Right ventricle myocardium inferior (tissue), 1 donor: ENCODE results near the gene PKP2. TPM values are rescaled to one million over a fixed set of nuclear protein-coding genes. Genes with fewer than 3 reads are reported as not detected.
"Not testable (repeated sequence)": the region's sequence is repeated elsewhere in the genome, so short reads cannot be mapped to it uniquely, and the experiment has no call there.

Source experiments
- ATAC-seq: fragments of 200-7000 bp; cut with Tn5 transposase; one replicate; pipeline ENCODE4 v1.9.1; 2020; ENCODE audit warnings: mild to moderate bottlenecking, moderate library complexity
- DNase-seq: peaks from one replicate; pipeline ENCODE4 v3.0.0; 2021; ENCODE audit errors: missing footprints
- intact Hi-C: fragments of 100-400 bp; cut with DNase I; formaldehyde crosslinking; loops from one replicate; pipeline ENCODE4 v1.11.0; 2022
- total RNA-seq: library from RNA; stranded (reverse); fragmentation: NEBNext Ultra II Directional; extraction: Animal tissue kit (Norgen Biotek cat#: 25700); gene quantifications from one replicate; pipeline ENCODE4 v1.2.1, GENCODE V29; 2021
- donor health status: DM: no; HTN: yes; CAD: no; lungs with severe emphysema.

The PKP2 gene
- total RNA-seq, 1 donor from 2014 or later: 378 TPM

GRCh38 chr12:32901553-32901952 lies 5.0 kb upstream of the PKP2 start:
- ATAC-seq (no peak), DNase-seq (no peak)
- intact Hi-C loops: no loop called here

DNA sequence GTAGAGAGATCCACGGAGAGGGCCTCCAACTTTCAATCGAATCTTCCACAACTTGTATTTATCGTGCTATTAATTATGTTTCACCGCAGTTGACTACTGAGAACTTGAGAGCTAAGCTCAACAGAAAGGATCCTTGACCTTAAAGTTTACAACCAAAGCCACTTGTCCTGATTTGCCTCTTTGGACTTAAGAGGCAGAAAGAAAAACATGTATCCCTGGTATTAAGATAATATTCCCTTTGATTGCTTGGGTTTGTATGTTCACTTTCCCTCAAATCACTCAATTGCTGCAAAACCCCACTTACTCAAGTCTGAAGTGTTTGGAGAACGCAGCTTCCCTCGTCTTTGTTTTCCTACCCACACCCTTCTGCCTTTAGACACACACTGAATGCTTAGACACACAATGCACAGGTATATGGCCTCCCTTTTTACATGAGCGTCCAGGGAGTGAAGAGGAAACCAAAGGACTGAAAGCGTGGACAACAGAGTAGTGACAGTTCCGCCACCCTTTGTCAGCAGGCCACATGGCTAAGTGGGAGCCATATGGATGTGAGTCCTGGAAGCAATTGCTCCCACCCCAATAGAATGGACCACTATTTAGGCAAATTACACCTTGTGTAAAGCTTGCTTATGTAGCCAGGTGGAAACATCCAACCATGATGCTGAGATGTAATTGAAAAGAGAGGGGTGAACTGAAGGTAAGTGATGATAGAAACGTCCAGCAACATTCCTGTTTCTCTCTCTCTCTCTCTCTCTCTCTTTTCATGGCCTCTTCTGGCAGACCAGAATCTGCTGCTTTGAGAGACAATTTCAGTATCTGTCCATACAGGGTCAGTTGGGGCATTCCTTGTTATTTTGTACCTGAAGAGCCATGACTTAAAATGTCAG lies 1.4 kb upstream of the PKP2 start:
- intact Hi-C loops: loop anchor here (10.0 kb wide), 1 partner anchor 113 kb away; no protein-coding TSS in a partner anchor
- DNase-seq (no peak), ATAC-seq (no peak)

GRCh38 chr12:32897281-32897610 lies 669 bp upstream of the PKP2 start:
- intact Hi-C loops: loop anchor here (10.0 kb wide), 1 partner anchor 112 kb away; no protein-coding TSS in a partner anchor
- ATAC-seq: no peak
- DNase-seq: no peak

- intact Hi-C loops: loop anchor here (1.0 to 10.0 kb wide), 2 partner anchors 75 to 111 kb away; no protein-coding TSS in a partner anchor
- ATAC-seq (peak; percentile 20), DNase-seq (peak; percentile 74)
Measured at GRCh38 chr12:32895688-32896431, 717 bp downstream of the PKP2 start.

DNA sequence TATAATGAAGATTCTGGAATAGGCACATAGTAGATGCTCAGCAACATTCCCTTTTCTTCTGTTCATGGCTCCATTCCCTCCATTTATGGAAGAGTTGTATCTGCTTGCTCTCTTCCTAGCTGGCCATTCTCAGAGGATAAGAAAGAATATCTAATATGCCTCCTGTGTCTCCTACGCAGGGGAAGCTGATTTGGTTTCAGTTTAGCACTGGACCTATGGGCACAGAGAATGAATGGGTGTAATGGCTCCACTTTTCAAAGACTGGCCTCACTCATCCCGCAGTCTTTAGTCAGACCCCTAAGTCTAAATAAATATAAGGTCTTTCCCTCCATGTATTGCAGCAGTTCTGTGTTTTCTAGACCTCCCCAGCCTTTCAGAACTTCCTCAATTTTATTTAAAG lies 2.0 kb downstream of the PKP2 start:
- intact Hi-C loops: loop anchor here (10.0 kb wide), 1 partner anchor 110 kb away; no protein-coding TSS in a partner anchor

GRCh38 chr12:32893458-32893857 lies 3.1 kb downstream of the PKP2 start:
- peak; percentile 51 for ATAC-seq
- intact Hi-C loops: loop anchor here (1.0 to 10.0 kb wide), 3 partner anchors 15 to 109 kb away; no protein-coding TSS in a partner anchor

More for the DNA sequence above, 2.0 kb downstream of the PKP2 start:
- DNase-seq (no peak), ATAC-seq (peak; percentile 20)

DNA sequence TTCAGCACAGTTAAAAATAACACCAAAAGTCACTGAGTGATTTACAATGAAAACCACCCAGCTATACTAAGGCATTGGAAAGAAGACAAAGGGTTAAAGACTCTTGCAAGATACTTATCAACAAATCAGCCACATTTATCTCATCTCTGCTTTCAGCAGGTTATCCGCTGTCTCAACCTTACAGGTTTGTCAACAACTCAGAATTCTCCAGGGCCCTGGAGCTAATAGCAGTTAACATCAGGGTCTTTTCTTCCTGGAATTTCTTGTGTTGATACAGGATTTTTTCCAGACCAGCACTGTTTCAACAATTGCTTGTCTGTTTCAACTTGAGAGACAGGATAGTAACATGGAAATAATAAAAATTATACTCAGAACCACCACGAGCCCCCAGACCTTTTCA lies 3.5 kb downstream of the PKP2 start:
- intact Hi-C loops: loop anchor here (1.0 to 10.0 kb wide), 3 partner anchors 15 to 108 kb away; no protein-coding TSS in a partner anchor
- ATAC-seq (no peak), DNase-seq (no peak)

More at GRCh38 chr12:32893458-32893857, 3.1 kb downstream of the PKP2 start:
- no peak for DNase-seq

- not testable (repeated sequence) for DNase-seq, ATAC-seq
- intact Hi-C loops: loop anchor here (2.0 to 10.0 kb wide), 2 partner anchors 72 to 108 kb away; no protein-coding TSS in a partner anchor
Measured at GRCh38 chr12:32892369-32892768, 4.2 kb downstream of the PKP2 start.

GRCh38 chr12:32891956-32892355 lies 4.6 kb downstream of the PKP2 start:
- intact Hi-C loops: loop anchor here (2.0 to 10.0 kb wide), 2 partner anchors 71 to 107 kb away; no protein-coding TSS in a partner anchor
- DNase-seq (no peak), ATAC-seq (no peak)

DNA sequence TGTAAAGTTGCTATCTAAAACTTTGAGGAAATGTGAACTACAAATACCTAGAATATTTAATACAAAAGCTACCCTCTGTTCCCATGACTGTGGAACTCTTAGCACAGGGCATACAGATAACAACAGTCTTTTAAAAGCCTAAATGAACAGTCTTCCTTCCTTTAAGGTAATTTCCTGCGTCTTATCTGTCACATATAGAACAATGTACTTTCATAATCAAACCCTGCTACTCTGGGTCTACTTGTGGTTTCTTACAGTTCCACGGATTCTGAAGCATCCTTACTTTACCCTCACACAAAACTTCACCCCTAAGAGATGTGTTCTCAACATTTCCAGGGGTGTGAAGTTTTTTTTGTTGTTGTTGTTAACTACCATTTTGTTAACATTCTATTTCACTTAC lies 5.1 kb downstream of the PKP2 start:
- intact Hi-C loops: loop anchor here (10.0 kb wide), 1 partner anchor 107 kb away; no protein-coding TSS in a partner anchor
- ATAC-seq (no peak), DNase-seq (no peak)

GRCh38 chr12:32889011-32889760 lies 7.4 kb downstream of the PKP2 start:
- ATAC-seq: peak; percentile 7
- intact Hi-C loops: no loop called here
- DNase-seq: no peak

DNA sequence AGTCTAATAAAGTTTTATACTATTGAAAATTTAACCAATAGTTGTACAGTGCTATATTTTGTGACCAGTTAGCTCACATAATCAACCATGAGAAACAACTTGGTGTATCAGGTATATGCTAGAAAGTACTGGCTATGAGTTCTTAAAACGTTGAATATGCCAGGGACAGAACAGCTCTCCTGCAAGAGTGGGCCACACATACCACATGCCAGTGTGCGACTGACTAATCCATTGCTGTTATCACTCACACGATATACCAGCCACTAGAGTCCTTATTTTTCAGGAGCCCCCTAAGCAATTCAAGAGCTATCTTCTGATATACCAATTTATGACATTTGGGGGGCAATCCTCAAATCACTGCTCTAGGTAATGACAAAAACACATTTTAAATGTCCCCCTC lies 9.5 kb downstream of the PKP2 start:
- ATAC-seq (no peak), DNase-seq (no peak)
- intact Hi-C loops: no loop called here

GRCh38 chr12:32885831-32886230 lies 10.7 kb downstream of the PKP2 start:
- intact Hi-C loops: no loop called here

GRCh38 chr12:32884962-32885361 lies 11.6 kb downstream of the PKP2 start:
- DNase-seq (no peak), ATAC-seq (no peak)
- intact Hi-C loops: no loop called here

More at GRCh38 chr12:32885831-32886230, 10.7 kb downstream of the PKP2 start:
- DNase-seq (no peak), ATAC-seq (no peak)

- DNase-seq: no peak
- no peak for ATAC-seq
- intact Hi-C loops: no loop called here
Measured at GRCh38 chr12:32881702-32882101, 14.9 kb downstream of the PKP2 start.

- intact Hi-C loops: no loop called here
- DNase-seq (no peak), ATAC-seq (no peak)
Measured at GRCh38 chr12:32881107-32881506, 15.5 kb downstream of the PKP2 start.

DNA sequence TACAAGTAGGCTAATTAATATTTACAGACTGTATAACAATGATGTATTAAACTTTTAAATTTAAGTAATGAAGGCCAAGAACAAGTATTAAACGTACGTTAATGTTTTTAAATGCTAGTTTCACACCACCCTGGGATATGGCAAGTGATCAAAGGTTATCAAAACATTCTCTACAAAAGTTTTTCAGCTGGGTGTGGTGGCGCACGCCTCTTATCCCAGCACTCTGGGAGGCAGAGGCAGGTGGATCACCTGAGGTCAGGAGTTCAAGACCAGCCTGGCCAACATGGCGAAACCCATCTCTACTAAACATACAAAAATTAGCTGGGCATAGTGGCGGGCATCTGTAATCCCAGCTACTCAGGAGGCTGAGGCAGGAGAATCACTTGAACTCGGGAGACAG lies 17.5 kb downstream of the PKP2 start:
- ATAC-seq, intact Hi-C loops, DNase-seq: not testable (repeated sequence)
